Right atrium auricular region (tissue), 2 donors: ENCODE data around the gene KL. TPM values are rescaled to one million over a fixed set of nuclear protein-coding genes. Genes with fewer than 3 reads are reported as not detected.

ENCODE experiments used
- DNase-seq: peaks from one replicate; pipeline ENCODE4 v3.0.0-alpha.2; 2019; ENCODE audit warnings: low spot score
- H3K27ac ChIP-seq, 2 donors: fragments of 200-600 bp; sonication (generic); 1 replicate in 1 of 2; 2 replicates in 1 of 2; pipeline ENCODE4 v1.5.1; 2016 to 2019
- H3K27me3 ChIP-seq, 2 donors: fragments of 200-600 bp; sonication (generic); one replicate each; pipeline versions ENCODE4 v1.5.1 to v1.6.0; 2017 to 2019
- H3K36me3 ChIP-seq: fragments of 200-600 bp; sonication (generic); one replicate; pipeline ENCODE4 v1.5.1; 2016
- H3K4me1 ChIP-seq, 2 donors: fragments of 200-600 bp; sonication (generic); one replicate each; pipeline versions ENCODE4 v1.5.1 to v1.6.0; 2017 to 2019
- H3K4me3 ChIP-seq, 2 donors: fragments of 200-600 bp; sonication (generic); 1 replicate in 1 of 2; 2 replicates in 1 of 2; pipeline ENCODE4 v1.5.1; 2017 to 2019; ENCODE audit warnings: mild to moderate bottlenecking in 1 of 2, moderate library complexity in 1 of 2
- H3K9me3 ChIP-seq, 2 donors: fragments of 200-600 bp; sonication (generic); one replicate each; pipeline ENCODE4 v1.5.1; 2019
- CTCF ChIP-seq, 2 donors: fragments of 200-600 bp; sonication (generic); IDR thresholded peaks; one replicate each; pipeline ENCODE4 v1.5.1; 2019; ENCODE audit warnings: antibody characterized with exemption in 2 of 2
- total RNA-seq, 2 donors: library from RNA; depleted of rRNA; stranded (reverse); fragments of >200 nt; gene quantifications; one replicate each; pipeline ENCODE4 v1.1.0, GENCODE V29; 2016

Gene KL
- total RNA-seq, 2 donors from 2014 or later: 1.4 to 2.4 TPM

GRCh38 chr13:33017323-33017929 is 1.2 kb downstream of the KL start:
- H3K27ac ChIP-seq: peak overlapping the region; percentile 73 to 84
- H3K27me3 ChIP-seq: no peaks in the 10 kb centered on the region
- DNase-seq: peak; percentile 83
- TF ChIP-seq CTCF (IDR thresholded peaks at IDR 0.05): peak; percentile 38 to 77
- H3K36me3 ChIP-seq: no peaks in the 10 kb centered on the region
- H3K4me3 ChIP-seq: peak overlapping the region; percentile 48 to 68
- no peaks in the 10 kb centered on the region for H3K9me3 ChIP-seq
- peaks cover 4 to 18% of the 10 kb centered on the region in 2 donors for H3K4me1 ChIP-seq

- no peak for DNase-seq
- H3K4me1 ChIP-seq: peaks cover 4 to 18% of the 10 kb centered on the region in 2 donors
- no peaks in the 10 kb centered on the region for H3K36me3 ChIP-seq
- no peaks in the 10 kb centered on the region for H3K27me3 ChIP-seq
- TF ChIP-seq CTCF (IDR thresholded peaks at IDR 0.05): no peak
- no peak overlapping the region for H3K27ac ChIP-seq
- no peak overlapping the region for H3K4me3 ChIP-seq
- H3K9me3 ChIP-seq: no peaks in the 10 kb centered on the region
Measured at GRCh38 chr13:33018886-33019285, 2.7 kb downstream of the KL start.

- Histone ChIP-seq H3K4me1 (peaks cover 0 to 10% of the 10 kb centered on the region in 2 donors), H3K27ac (no peak overlapping the region), H3K4me3 (no peak overlapping the region), H3K36me3 (no peaks in the 10 kb centered on the region), H3K27me3 (no peaks in the 10 kb centered on the region), H3K9me3 (no peaks in the 10 kb centered on the region)
- DNase-seq: no peak
- no peak for TF ChIP-seq CTCF (IDR thresholded peaks at IDR 0.05)
Measured at GRCh38 chr13:33022986-33023385, 6.8 kb downstream of the KL start.

GRCh38 chr13:33025220-33025744 is 9.1 kb downstream of the KL start:
- Histone ChIP-seq H3K9me3 (no peaks in the 10 kb centered on the region), H3K27ac (no peak overlapping the region), H3K36me3 (no peaks in the 10 kb centered on the region), H3K4me3 (no peak overlapping the region), H3K4me1 (peaks cover 0 to 10% of the 10 kb centered on the region in 2 donors), H3K27me3 (no peaks in the 10 kb centered on the region)
- no peak for TF ChIP-seq CTCF (IDR thresholded peaks at IDR 0.05)
- no peak for DNase-seq

- H3K27me3 ChIP-seq: no peaks in the 10 kb centered on the region
- DNase-seq: no peak
- no peaks in the 10 kb centered on the region for H3K36me3 ChIP-seq
- H3K27ac ChIP-seq: peak overlapping the region in 1 of 2 donors; percentile 26
- no peaks in the 10 kb centered on the region for H3K9me3 ChIP-seq
- no peak for TF ChIP-seq CTCF (IDR thresholded peaks at IDR 0.05)
- H3K4me3 ChIP-seq: no peak overlapping the region
- peaks cover 0 to 10% of the 10 kb centered on the region in 2 donors for H3K4me1 ChIP-seq
Measured at GRCh38 chr13:33026489-33027152, 10.4 kb downstream of the KL start.
